GM19351 (cell line): ENCODE measurements around the gene ANO9.

Experiments used
- ATAC-seq: cut with Tn5 transposase; IDR thresholded peaks from one replicate; pipeline ENCODE4 v1.9.1; 2021; ENCODE audit warnings: mild to moderate bottlenecking, moderate library complexity; ENCODE audit not compliant: unreplicated experiment

ANO9 gene

DNA sequence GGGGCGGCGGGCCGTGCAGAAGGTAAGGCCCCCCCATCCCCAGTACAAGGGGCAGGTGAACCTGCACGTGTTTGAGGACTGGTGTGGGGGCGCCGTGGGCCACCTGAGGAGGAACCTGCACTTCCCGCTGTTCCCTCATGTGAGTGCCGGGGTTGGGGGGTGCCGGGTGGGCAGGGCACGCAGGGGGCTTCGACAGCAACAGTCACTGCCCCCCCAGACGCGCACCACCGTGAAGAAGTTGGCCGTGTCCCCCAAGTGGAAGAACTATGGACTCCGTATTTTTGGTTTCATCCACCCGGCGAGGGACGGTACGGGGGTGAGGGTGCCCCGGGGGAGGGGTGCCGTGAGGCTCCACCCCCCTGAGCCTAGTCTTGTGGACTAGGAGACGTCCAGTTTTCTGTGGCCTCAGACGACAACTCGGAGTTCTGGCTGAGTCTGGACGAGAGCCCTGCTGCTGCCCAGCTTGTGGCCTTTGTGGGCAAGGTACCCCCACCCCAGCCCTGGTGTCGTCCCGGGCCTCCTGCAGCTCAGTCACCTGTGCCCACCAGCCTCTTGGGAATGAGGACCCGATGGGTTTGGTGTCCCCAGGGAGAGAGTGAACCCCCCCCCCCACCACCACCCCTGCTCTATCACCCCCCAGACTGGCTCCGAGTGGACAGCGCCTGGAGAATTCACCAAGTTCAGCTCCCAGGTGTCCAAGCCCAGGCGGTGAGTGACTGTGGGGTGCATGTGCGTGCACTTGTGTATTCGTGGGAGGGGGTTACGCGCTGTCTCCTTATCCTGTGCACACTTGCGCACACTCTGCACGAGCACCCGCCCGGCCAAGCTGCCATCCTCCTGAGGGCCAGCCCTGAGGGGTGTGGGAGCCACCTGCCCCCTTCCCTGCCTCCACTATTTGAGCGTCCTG lies 68.7 kb downstream of the ANO9 start:
- no peak for ATAC-seq

DNA sequence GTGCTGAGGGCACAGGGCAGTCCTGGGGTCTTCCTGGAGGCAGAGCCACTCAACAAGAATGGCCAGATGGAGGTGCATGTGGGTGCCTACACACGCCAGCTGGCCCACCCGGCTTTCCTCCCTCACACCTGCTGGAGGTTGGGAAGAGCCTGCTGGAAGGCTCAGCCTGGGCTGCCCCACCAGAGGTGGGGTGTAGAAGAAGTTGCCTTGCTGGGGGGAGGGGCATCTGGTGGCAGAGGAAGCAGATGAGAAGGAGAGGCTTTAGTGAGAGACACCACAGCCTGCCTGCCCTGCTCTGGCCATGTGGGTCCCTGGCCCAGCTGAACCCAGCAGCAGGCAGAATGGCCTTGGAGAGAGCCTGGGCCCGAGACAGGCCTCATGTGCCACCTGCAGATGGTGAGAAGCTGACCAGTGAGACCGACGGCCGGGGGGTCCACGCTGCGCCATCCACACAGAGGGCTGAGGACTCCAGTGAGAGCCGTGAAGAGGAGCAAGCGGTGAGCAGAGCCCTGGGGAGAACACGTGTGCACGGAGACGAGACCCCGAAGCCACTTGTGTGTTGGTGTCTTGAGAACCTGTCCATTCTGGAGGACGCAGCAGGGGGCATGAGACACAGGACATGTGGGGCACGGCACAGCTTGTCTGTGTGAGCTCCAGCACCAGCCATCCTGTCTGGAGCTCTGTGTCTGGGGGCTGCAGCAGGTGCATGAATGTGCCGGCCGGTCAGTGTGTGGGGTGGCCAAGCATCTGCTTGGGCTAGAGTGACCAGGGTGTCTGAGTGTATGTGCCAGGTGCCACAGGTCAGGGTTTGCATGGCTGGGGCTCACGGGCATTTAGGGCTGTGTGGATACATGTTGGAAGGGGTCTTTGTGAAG lies 69.9 kb downstream of the ANO9 start:
- no peak for ATAC-seq

DNA sequence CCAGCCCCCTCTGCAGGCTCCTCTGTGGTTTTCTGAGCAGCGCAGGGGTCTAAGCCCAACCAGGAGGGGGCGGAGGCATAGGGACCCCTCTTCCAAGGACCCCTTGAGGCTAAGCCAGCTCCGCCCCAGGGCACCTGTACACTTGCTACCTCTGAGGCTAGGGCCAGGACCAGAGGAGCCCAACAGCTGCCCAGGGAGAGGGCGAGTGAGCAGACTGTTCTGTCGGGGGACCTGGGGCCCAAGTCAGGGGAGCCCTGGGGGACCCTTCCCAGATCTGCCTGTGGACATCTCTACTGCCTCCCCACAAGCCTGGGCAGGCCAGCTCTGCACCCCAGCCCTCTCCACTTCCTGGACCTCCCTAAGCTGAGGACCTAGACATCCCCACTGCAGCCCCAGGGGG lies 70.8 kb downstream of the ANO9 start:
- ATAC-seq, result no peak

DNA sequence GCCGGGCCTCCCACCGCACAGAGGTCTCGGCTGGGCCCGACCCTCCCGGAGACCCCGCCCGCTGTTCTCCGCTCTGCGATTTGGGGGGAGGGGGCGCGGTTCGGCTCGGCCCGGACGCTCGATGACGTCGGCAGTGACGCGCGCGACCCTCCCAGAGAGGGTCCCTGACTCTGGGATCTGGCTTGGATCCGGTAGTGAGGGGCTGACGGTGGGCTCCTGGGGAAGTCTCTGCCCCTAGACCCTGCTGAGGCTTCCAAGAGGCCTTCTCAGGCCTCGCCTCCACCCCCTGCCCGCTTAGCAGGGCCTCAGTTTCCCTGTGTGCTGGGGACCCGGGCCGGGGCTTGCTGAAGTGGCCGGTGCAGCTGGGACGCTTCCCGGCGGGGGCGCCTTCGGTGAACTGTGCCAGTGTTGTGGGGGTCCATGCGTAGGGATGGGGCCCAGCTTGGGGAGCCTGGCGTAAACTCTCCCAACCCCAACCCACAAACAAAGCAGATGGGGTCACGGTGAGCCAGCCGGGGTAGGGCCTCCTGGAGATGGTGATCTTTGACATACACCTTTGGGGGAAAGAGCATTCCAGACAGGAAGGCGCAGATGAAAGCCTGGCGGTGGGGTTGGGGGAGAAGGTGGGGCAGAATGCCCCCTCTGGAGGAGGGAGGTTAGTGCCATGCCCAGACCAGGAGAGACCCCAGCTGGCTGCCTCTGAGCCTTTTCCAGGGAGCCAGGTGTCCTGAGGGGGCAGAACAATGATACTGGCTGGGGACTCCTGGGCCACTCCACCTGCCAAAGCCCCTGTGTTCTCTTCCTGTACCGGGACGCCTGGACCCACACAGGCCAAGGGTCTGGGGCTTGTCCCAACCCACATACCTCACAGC lies 71.5 kb downstream of the ANO9 start:
- ATAC-seq, result no peak

DNA sequence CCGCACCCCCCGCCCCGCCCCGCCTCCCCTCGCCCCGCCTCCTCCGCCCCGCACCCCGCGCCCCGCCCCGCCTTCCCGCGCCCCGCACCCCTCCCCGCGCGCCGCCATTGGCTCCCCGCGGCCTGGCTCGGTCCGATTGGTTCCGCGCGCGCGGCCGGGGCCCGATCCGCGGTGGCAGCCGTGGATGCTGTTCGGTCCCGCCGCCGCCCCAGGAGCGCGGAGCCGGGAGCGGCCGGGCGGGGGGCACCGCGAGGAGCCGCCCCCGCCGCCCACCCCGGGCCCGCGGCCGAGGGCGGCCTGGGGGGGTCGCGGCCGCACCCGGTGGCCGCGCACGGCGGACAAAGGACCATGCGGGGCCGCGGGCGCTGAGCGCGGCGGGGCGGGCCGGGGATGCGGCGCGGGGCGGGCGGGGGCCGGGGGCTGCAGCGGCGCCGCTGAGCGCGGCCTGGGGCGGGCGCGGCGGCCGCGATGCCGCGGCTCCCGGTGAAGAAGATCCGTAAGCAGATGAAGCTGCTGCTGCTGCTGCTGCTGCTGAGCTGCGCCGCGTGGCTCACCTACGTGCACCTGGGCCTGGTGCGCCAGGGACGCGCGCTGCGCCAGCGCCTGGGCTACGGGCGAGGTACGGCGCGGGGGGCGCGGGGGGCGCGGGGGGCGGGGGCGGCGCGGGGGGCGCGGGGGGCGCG lies 72.3 kb downstream of the ANO9 start, which contains the start of gene B4GALNT4:
Gene B4GALNT4 (plus strand): TSS at position 164 of the 683 bp plus-strand sequence. CDS start 305 bp downstream, at position 469.
- no peak for ATAC-seq

DNA sequence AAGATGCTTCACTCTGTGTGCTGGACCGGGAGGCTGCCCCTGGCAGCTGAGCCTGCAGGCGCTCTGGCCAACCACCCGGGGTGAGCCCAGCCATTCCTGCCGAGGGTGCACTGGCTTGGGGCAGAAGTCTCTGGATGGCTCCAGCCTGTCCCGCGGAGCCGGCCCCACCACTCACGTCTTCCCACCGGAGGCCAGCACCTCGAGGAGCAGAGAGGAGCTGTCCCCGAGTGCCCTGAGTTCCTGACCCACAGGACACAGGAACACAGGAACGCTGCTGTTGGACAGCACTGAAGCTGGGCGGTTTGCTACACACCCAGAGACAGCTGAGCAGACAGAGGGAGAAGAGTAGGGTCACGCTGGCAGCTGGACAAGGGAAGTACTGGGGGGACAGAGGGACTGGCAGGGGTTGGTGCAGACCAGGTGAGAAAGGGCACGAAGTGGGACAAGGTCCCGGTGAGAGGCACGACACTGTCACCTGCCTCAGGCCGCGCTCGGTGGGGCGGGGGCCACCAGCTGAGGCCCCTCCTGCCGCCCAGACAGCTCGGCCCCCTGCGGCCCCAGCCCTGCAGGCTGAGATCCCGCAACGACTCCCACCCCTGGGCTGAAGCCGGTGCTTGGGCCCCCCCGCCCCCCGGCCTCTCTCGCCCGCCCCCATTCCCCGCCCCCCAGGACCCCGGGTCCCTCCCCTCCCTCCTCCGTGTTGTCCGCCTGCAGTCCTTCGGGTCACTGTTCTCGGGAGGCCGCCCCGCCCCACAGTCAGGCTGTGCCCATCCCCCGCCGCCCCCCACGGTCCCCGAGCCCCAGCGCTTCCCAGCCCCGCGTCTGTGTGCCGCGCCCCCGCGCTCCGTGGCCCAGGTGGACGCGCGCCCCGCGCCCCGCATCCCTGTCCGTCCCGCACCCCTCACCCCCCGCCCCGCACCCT lies 73.1 kb downstream of the ANO9 start:
- no peak for ATAC-seq

DNA sequence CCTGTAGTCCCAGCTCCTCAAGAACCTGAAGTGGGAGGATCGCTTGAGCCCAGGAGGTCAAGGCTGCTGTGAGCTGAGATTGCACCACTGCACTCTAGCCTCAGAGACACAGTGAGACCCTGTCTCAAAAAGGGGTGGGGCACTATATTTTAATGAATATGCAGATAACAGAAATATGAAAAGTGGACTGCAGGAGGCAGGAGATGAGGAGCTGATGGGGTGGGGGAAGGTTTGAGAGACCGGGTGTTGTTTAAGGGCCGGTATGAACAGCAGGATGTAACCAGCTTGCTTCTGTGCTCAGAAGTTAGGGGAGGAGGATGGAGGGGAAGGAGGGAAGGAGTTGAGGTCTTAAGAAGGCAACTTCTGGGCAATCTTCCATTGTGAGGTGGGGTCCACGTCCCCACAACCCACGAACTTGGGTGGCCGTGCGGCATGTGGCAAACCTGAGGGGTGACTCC lies 73.8 kb downstream of the ANO9 start:
- ATAC-seq, result no peak
